Small intestine (tissue), 7 donors: ENCODE data around the gene SWI5. TPM values are rescaled to one million over a fixed set of nuclear protein-coding genes. Genes with fewer than 3 reads are reported as not detected.

Experiments
- DNase-seq, 2 donors: peaks; one replicate each; pipeline versions ENCODE4 v3.0.0 to v3.0.0-alpha.2; 2013
- FAIRE-seq: peaks from 2 replicates; lab custom pipeline; 2012; peaks lifted over from hg19 to GRCh38; lab: Jason Lieb, UNC
- H3K27ac ChIP-seq, 3 donors: one replicate each; pipeline ENCODE4 v1.5.1; 2013; ENCODE audit warnings: low read length in 2 of 3, mild to moderate bottlenecking in 2 of 3, control low read depth in 1 of 3, inconsistent platforms in 1 of 3, low read depth in 1 of 3, moderate library complexity in 1 of 3
- H3K27me3 ChIP-seq, 3 donors: one replicate each; pipeline ENCODE4 v1.6.1; 2013; ENCODE audit warnings: low read length in 3 of 3, inconsistent platforms in 1 of 3; ENCODE audit not compliant: control insufficient read depth in 3 of 3, insufficient read depth in 3 of 3
- H3K36me3 ChIP-seq, 3 donors: one replicate each; pipeline ENCODE4 v1.6.1; 2013; ENCODE audit warnings: low read length in 3 of 3, inconsistent platforms in 1 of 3, low read depth in 1 of 3, mild to moderate bottlenecking in 1 of 3, moderate library complexity in 1 of 3; ENCODE audit not compliant: control insufficient read depth in 3 of 3, insufficient read depth in 2 of 3
- H3K4me1 ChIP-seq, 3 donors: one replicate each; pipeline ENCODE4 v1.6.1; 2013; ENCODE audit warnings: low read length in 2 of 3, inconsistent platforms in 1 of 3, low read depth in 1 of 3, mild to moderate bottlenecking in 1 of 3, moderate library complexity in 1 of 3; ENCODE audit not compliant: control insufficient read depth in 3 of 3, insufficient read depth in 2 of 3
- H3K4me3 ChIP-seq, 3 donors: one replicate each; pipeline ENCODE4 v1.5.1; 2013; ENCODE audit warnings: low read length in 3 of 3, control low read depth in 1 of 3, inconsistent platforms in 1 of 3, low read depth in 1 of 3, mild to moderate bottlenecking in 1 of 3, moderate library complexity in 1 of 3
- H3K9me3 ChIP-seq, 2 donors: one replicate each; pipeline ENCODE4 v1.6.1; 2013; ENCODE audit warnings: low read depth in 1 of 2, low read length in 1 of 2; ENCODE audit not compliant: control insufficient read depth in 2 of 2, insufficient read depth in 1 of 2
- whole genome bisulfite sequencing, 3 donors: extraction: QIAGEN DNeasy Blood & Tissue Kit; methylation state at CpG; one replicate each; pipeline ENCODE4 v1.1.7; 2013; 5-methylcytosine and 5-hydroxymethylcytosine counted together
- polyA plus RNA-seq, 4 donors: library from polyadenylated mRNA; stranded (reverse) in 3 of 4; unstranded in 1 of 4; fragments of 200-250 nt in 3 of 4; fragments of 120-200 nt in 1 of 4; gene quantifications; one replicate each; pipeline versions ENCODE4 v1.2.1 to v1.2.3, GENCODE V29; 2013
- donor health status: healthy with polysubstance abuse.
- donor health status: control.
- donor health status: control.
- donor health status: Bipolar disorder and iron deficiency.
- donor health status: healthy.

SWI5 gene
- polyA plus RNA-seq, 4 donors = 21.4 to 38.5 (median 33.5) TPM

DNA sequence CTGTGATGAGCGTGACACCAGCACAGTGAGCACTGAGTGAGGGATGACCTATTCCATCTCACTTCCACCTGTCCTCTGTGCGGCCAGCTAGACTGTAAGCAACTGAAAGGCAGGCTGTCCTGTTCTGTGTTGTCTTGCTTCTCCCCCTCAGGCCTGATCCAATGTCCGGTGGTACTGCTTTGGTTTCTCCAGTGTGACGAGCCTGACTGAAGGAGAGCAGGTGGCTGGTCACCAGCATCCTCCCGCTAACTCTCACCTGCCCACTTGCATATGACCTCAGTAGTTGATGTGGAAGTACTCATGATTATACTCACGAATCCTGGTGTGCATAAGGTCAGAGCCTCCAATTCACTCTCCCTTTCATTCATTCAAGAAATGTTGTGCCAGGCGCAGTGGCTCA is 61.9 kb downstream of the SWI5 start:
- Histone ChIP-seq H3K27me3 (no peaks in the 10 kb centered on the region), H3K27ac (no peak overlapping the region), H3K9me3 (no peaks in the 10 kb centered on the region), H3K4me1 (peaks cover 0 to 16% (median 2%) of the 10 kb centered on the region in 3 donors), H3K36me3 (peaks cover 0 to 32% (median 2%) of the 10 kb centered on the region in 3 donors), H3K4me3 (no peak overlapping the region)
- 92 to 94% (median 94%) methylated on average over 7 of the region's 7 CpGs for WGBS, 3 donors
- DNase-seq (no peak), FAIRE-seq (no peak)

Other genes starting within 250 kb of the SWI5 start
- 1 to 10 TPM; 8.1 to 10.0 (median 9.0) TPM for gene NAIF1, start 209.0 kb upstream of the SWI5 start, polyA plus RNA-seq
- 10 to 100 TPM; 15.5 to 26.2 (median 20.1) TPM for gene SLC25A25, start 208.0 kb upstream of the SWI5 start, polyA plus RNA-seq
- gene PTGES2, start 148.5 kb upstream of the SWI5 start, polyA plus RNA-seq = 10 to 100 TPM; 47.7 to 99.7 (median 76.0) TPM
- 100 to 1,000 TPM in 1 of 4 donors, 1 to 10 TPM in 3; 1.6 to 582 (median 3.7) TPM for gene LCN2, start 126.8 kb upstream of the SWI5 start, polyA plus RNA-seq
- gene BBLN, start 116.0 kb upstream of the SWI5 start, polyA plus RNA-seq = 100 to 1,000 TPM in 1 of 4 donors, 10 to 100 TPM in 3; 33.1 to 111 (median 64.6) TPM
- 10 to 100 TPM; 44.5 to 88.1 (median 47.8) TPM for gene CIZ1, start 84.7 kb upstream of the SWI5 start, polyA plus RNA-seq
- gene DNM1, start 72.9 kb upstream of the SWI5 start, polyA plus RNA-seq = 10 to 100 TPM in 1 of 4 donors, 1 to 10 TPM in 1, under 1 TPM in 2; 0.45 to 72.1 (median 3.7) TPM
- gene GOLGA2, start 269 bp upstream of the SWI5 start, polyA plus RNA-seq = 10 to 100 TPM; 34.9 to 69.1 (median 48.7) TPM
- 10 to 100 TPM; 17.0 to 35.3 (median 24.5) TPM for gene TRUB2, start 46.2 kb downstream of the SWI5 start, polyA plus RNA-seq
- gene COQ4, start 46.6 kb downstream of the SWI5 start, polyA plus RNA-seq = 100 to 1,000 TPM in 2 of 4 donors, 10 to 100 TPM in 2; 68.8 to 198 (median 105) TPM
- 100 to 1,000 TPM in 2 of 4 donors, 10 to 100 TPM in 2; 23.2 to 162 (median 95.0) TPM for gene SLC27A4, start 64.3 kb downstream of the SWI5 start, polyA plus RNA-seq
- 10 to 100 TPM; 56.1 to 83.6 (median 66.0) TPM for gene URM1, start 95.1 kb downstream of the SWI5 start, polyA plus RNA-seq
- 10 to 100 TPM in 1 of 4 donors, 1 to 10 TPM in 2, not detected in 1; 4.3 to 10.3 (median 6.8) TPM for gene CERCAM, start 144.6 kb downstream of the SWI5 start, polyA plus RNA-seq
- gene ODF2, start 179.7 kb downstream of the SWI5 start, polyA plus RNA-seq = 10 to 100 TPM in 2 of 4 donors, 1 to 10 TPM in 2; 4.0 to 21.8 (median 11.9) TPM
- 10 to 100 TPM; 17.8 to 31.3 (median 21.1) TPM for gene GLE1, start 228.4 kb downstream of the SWI5 start, polyA plus RNA-seq